ENCODE results near the gene ARHGAP10. TPM values are rescaled to one million over a fixed set of nuclear protein-coding genes. Genes with fewer than 3 reads are reported as not detected.

The ARHGAP10 gene
- total and polyA plus RNA-seq, 2 donors (not counting 1 experiment from before 2014, with no cell fraction given) = 0.10 to 0.34 TPM

- DNase-seq (no peak), ATAC-seq (ENCODE audit: low read depth) (no peak)
- H3K27ac Mint-ChIP-seq = no peak overlapping the region
- H3K79me2 ChIP-seq (ENCODE audit: control insufficient read depth, insufficient read depth, low read length) = no peaks in the 10 kb centered on the region
- H3K36me3 ChIP-seq (replicated peaks in 1 of 2; ENCODE audit: control extremely low read depth in 1 of 2, control insufficient read depth in 1 of 2, extremely low read depth in 1 of 2, insufficient read depth in 2 of 2, low read length in 1 of 2) = no peaks in the 10 kb centered on the region
- H3K9me3 ChIP-seq (ENCODE audit: control extremely low read depth in 1 of 3, control insufficient read depth in 2 of 3, insufficient read depth in 1 of 3, low read length in 2 of 3) = peaks cover 0 to 32% (median 20%) of the 10 kb centered on the region in 3 donors
- intact Hi-C loops (cut with micrococcal nuclease) = no loop called here
- H3K4me1 ChIP-seq (ENCODE audit: control insufficient read depth in 2 of 2, insufficient read depth in 2 of 2, low read length in 2 of 2) = no peaks in the 10 kb centered on the region
- H3K27ac ChIP-seq (ENCODE audit: low read length in 2 of 2) = no peak overlapping the region
- ChIA-PET POLR2A (no interaction called here), CTCF (no interaction called here)
- no peak overlapping the region for H3K4me2 ChIP-seq (replicated peaks; ENCODE audit: low read depth, low read length, poor library complexity, severe bottlenecking)
- no peak overlapping the region for H2AFZ ChIP-seq (ENCODE audit: insufficient read depth, low read depth, low read length, poor library complexity, severe bottlenecking)
- H3K9ac ChIP-seq (ENCODE audit: low read length) = no peak overlapping the region
- H3K4me3 ChIP-seq (ENCODE audit: control extremely low read depth in 1 of 5, extremely low read depth in 1 of 5, insufficient read depth in 1 of 5, low read depth in 2 of 5, low read length in 4 of 5) = no peak overlapping the region
- H4K20me1 ChIP-seq (ENCODE audit: control insufficient read depth, insufficient read depth, low read length, poor library complexity, severe bottlenecking) = no peaks in the 10 kb centered on the region
- no peak for TF ChIP-seq EZH2 (IDR thresholded peaks at IDR 0.05; ENCODE audit: borderline replicate concordance, insufficient read depth, low read depth, low read length, poor library complexity, severe bottlenecking)
- no peak for TF ChIP-seq CTCF (IDR thresholded peaks at IDR 0.05)
- H3K9me3 Mint-ChIP-seq (ENCODE audit: insufficient read depth) = peaks cover 14% of the 10 kb centered on the region
- 82% methylated on average over 2 of the region's 4 CpGs for WGBS (ENCODE audit: insufficient coverage)
- no peaks in the 10 kb centered on the region for H3K4me1 Mint-ChIP-seq
- no peaks in the 10 kb centered on the region for H3K27me3 Mint-ChIP-seq
- no peak overlapping the region for H3K4me3 Mint-ChIP-seq
- no peaks in the 10 kb centered on the region for H3K27me3 ChIP-seq (replicated peaks in 1 of 4; ENCODE audit: control extremely low read depth in 1 of 4, control insufficient read depth in 3 of 4, insufficient read depth in 4 of 4, low read length in 3 of 4)
These were observed 339.1 kb downstream of the ARHGAP10 start for GRCh38 chr4:148071009-148071408.

GRCh38 chr4:148072789-148073188 is 340.9 kb downstream of the ARHGAP10 start:
- Histone ChIP-seq H2AFZ (ENCODE audit: insufficient read depth, low read depth, low read length, poor library complexity, severe bottlenecking) (no peak overlapping the region), H3K36me3 (replicated peaks in 1 of 2; ENCODE audit: control extremely low read depth in 1 of 2, control insufficient read depth in 1 of 2, extremely low read depth in 1 of 2, insufficient read depth in 2 of 2, low read length in 1 of 2) (no peaks in the 10 kb centered on the region), H3K9ac (ENCODE audit: low read length) (no peak overlapping the region), H3K27me3 (replicated peaks in 1 of 4; ENCODE audit: control extremely low read depth in 1 of 4, control insufficient read depth in 3 of 4, insufficient read depth in 4 of 4, low read length in 3 of 4) (no peaks in the 10 kb centered on the region), H3K4me1 (ENCODE audit: control insufficient read depth in 2 of 2, insufficient read depth in 2 of 2, low read length in 2 of 2) (no peaks in the 10 kb centered on the region), H3K79me2 (ENCODE audit: control insufficient read depth, insufficient read depth, low read length) (no peaks in the 10 kb centered on the region), H3K4me2 (replicated peaks; ENCODE audit: low read depth, low read length, poor library complexity, severe bottlenecking) (no peak overlapping the region), H3K9me3 (ENCODE audit: control extremely low read depth in 1 of 3, control insufficient read depth in 2 of 3, insufficient read depth in 1 of 3, low read length in 2 of 3) (peaks cover 0 to 42% (median 20%) of the 10 kb centered on the region in 3 donors), H3K4me3 (ENCODE audit: control extremely low read depth in 1 of 5, extremely low read depth in 1 of 5, insufficient read depth in 1 of 5, low read depth in 2 of 5, low read length in 4 of 5) (no peak overlapping the region), H3K27ac (ENCODE audit: low read length in 2 of 2) (no peak overlapping the region), H4K20me1 (ENCODE audit: control insufficient read depth, insufficient read depth, low read length, poor library complexity, severe bottlenecking) (no peaks in the 10 kb centered on the region)
- ATAC-seq (ENCODE audit: low read depth) = no peak
- Mint-ChIP-seq H3K4me3 (no peak overlapping the region), H3K4me1 (no peaks in the 10 kb centered on the region), H3K27me3 (no peaks in the 10 kb centered on the region), H3K9me3 (ENCODE audit: insufficient read depth) (peaks cover 14% of the 10 kb centered on the region), H3K27ac (no peak overlapping the region)
- DNase-seq = no peak
- intact Hi-C loops (cut with micrococcal nuclease) = no loop called here
- TF ChIP-seq CTCF (IDR thresholded peaks at IDR 0.05) (no peak), EZH2 (IDR thresholded peaks at IDR 0.05; ENCODE audit: borderline replicate concordance, insufficient read depth, low read depth, low read length, poor library complexity, severe bottlenecking) (no peak)
- 92% methylated on average over 8 of the region's 9 CpGs for WGBS (ENCODE audit: insufficient coverage)
- ChIA-PET POLR2A (no interaction called here), CTCF (no interaction called here)

All from B cell (primary cell).